Neural cell (in vitro differentiated cells): Measurements from ENCODE around the gene RYR2. TPM values are rescaled to one million over a fixed set of nuclear protein-coding genes. Genes with fewer than 3 reads are reported as not detected.

ENCODE experiments used
- H2AFZ ChIP-seq: fragments of 200-600, 300-800 bp; sonication (generic), shearing (Covaris generic); 2 replicates; pipeline ENCODE4 v1.6.0; 2014; ENCODE audit warnings: low read depth, mild to moderate bottlenecking, antibody characterized with exemption, low read length, moderate library complexity
- H3F3A ChIP-seq: fragments of 200-600 bp; shearing (Covaris generic); 2 replicates; pipeline ENCODE4 v1.6.1; 2016; ENCODE audit warnings: mild to moderate bottlenecking, moderate library complexity, mixed read lengths, antibody characterized with exemption, low read length; ENCODE audit not compliant: insufficient read depth, poor library complexity, severe bottlenecking
- H3K27ac ChIP-seq: fragments of 200-600, 300-800 bp; sonication (generic), shearing (Covaris generic); 2 replicates; pipeline ENCODE4 v1.5.1; 2014; ENCODE audit warnings: mild to moderate bottlenecking, low read length, moderate library complexity
- H3K27me3 ChIP-seq: fragments of 300-800, 200-600 bp; sonication (generic), shearing (Covaris generic); 2 replicates; pipeline ENCODE4 v1.6.0; 2014; ENCODE audit warnings: mild to moderate bottlenecking, low read depth, low read length, moderate library complexity; ENCODE audit not compliant: insufficient read depth
- H3K36me3 ChIP-seq: fragments of 300-800, 200-600 bp; sonication (generic), shearing (Covaris generic); 2 replicates; pipeline ENCODE4 v1.5.1; 2014; ENCODE audit warnings: mild to moderate bottlenecking, antibody characterized with exemption, low read length, moderate library complexity; ENCODE audit not compliant: insufficient read depth
- H3K4me2 ChIP-seq: fragments of 300-800, 200-600 bp; sonication (generic), shearing (Covaris generic); 2 replicates; pipeline ENCODE4 v1.6.0; 2014; ENCODE audit warnings: mild to moderate bottlenecking, low read length
- H3K4me3 ChIP-seq: fragments of 300-800, 200-600 bp; sonication (generic), shearing (Covaris generic); 2 replicates; pipeline ENCODE4 v1.5.1; 2014; ENCODE audit warnings: mild to moderate bottlenecking, low read length, moderate library complexity
- H3K79me2 ChIP-seq: fragments of 200-600 bp; shearing (Covaris generic); replicated peaks from 2 replicates; pipeline ENCODE4 v1.6.0; 2014; ENCODE audit warnings: mild to moderate bottlenecking, low read length, moderate library complexity; ENCODE audit not compliant: insufficient read depth
- H3K9ac ChIP-seq: fragments of 300-800, 200-600 bp; sonication (generic), shearing (Covaris generic); 2 replicates; pipeline ENCODE4 v1.6.1; 2016; ENCODE audit warnings: mild to moderate bottlenecking, low read length, mixed read lengths
- H3K9me2 ChIP-seq: fragments of 200-600 bp; shearing (Covaris generic); 2 replicates; pipeline ENCODE4 v1.6.1; 2016; ENCODE audit warnings: mild to moderate bottlenecking, low read length, mixed read lengths; ENCODE audit not compliant: insufficient read depth
- H3K9me3 ChIP-seq: fragments of 200-600, 300-800 bp; sonication (generic), shearing (Covaris generic); 2 replicates; pipeline ENCODE4 v1.6.1; 2016; ENCODE audit warnings: mild to moderate bottlenecking, mixed run types, low read length, moderate library complexity, mixed read lengths
- H4K20me1 ChIP-seq: fragments of 200-600 bp; shearing (Covaris generic); 2 replicates; pipeline ENCODE4 v1.6.1; 2016; ENCODE audit warnings: mild to moderate bottlenecking, mixed run types; ENCODE audit not compliant: insufficient read depth
- EP300 ChIP-seq: fragments of 450-650 bp; conservative IDR thresholded peaks from 2 replicates; pipeline ENCODE4 v1.6.1; 2014; ENCODE audit warnings: antibody characterized with exemption, mild to moderate bottlenecking, moderate library complexity; ENCODE audit not compliant: poor library complexity, severe bottlenecking
- EZH2 ChIP-seq: fragments of 200-600, 300-800 bp; shearing (Covaris generic), sonication (generic); IDR thresholded peaks from 2 replicates; pipeline ENCODE4 v1.6.1; 2014; ENCODE audit warnings: antibody characterized with exemption, low read length, borderline replicate concordance, mild to moderate bottlenecking; ENCODE audit not compliant: insufficient read depth, poor library complexity, severe bottlenecking
- MXI1 ChIP-seq: fragments of 450-650 bp; conservative IDR thresholded peaks from 2 replicates; pipeline ENCODE4 v1.6.1; 2014; ENCODE audit warnings: antibody characterized with exemption, mild to moderate bottlenecking; ENCODE audit not compliant: poor library complexity, severe bottlenecking
- POLR2AphosphoS5 ChIP-seq: IDR thresholded peaks from 2 replicates; pipeline ENCODE4 v1.6.1; 2012
- RAD21 ChIP-seq: fragments of 450-650 bp; conservative IDR thresholded peaks from 2 replicates; pipeline ENCODE4 v1.6.1; 2014; ENCODE audit warnings: antibody characterized with exemption, mild to moderate bottlenecking, moderate library complexity
- SMC3 ChIP-seq: fragments of 450-650 bp; conservative IDR thresholded peaks from 2 replicates; pipeline ENCODE4 v1.6.1; 2014; ENCODE audit warnings: antibody characterized with exemption, mild to moderate bottlenecking, moderate library complexity; ENCODE audit not compliant: poor library complexity
- TAF1 ChIP-seq: IDR thresholded peaks from 2 replicates; pipeline ENCODE4 v1.6.1; 2012; ENCODE audit warnings: low read depth
- polyA plus RNA-seq: library from polyadenylated mRNA; depleted of rRNA; stranded (reverse); fragments of >200 nt; gene quantifications from 2 replicates; pipeline ENCODE4 v1.2.3, GENCODE V29; 2014
- TF ChIP-seq, protein P1 (sequence below): fragments of 450-650 bp; IDR thresholded peaks from 2 replicates; pipeline ENCODE4 v1.5.1; 2014; ENCODE audit warnings: antibody characterized with exemption, mild to moderate bottlenecking, moderate library complexity; ENCODE audit not compliant: poor library complexity, severe bottlenecking
- TF ChIP-seq, protein P2 (sequence below): IDR thresholded peaks from 2 replicates; pipeline ENCODE4 v1.6.1; 2012; ENCODE audit warnings: borderline replicate concordance

The RYR2 gene
- polyA plus RNA-seq, 1 donor from 2014 or later = 3.8 TPM

DNA sequence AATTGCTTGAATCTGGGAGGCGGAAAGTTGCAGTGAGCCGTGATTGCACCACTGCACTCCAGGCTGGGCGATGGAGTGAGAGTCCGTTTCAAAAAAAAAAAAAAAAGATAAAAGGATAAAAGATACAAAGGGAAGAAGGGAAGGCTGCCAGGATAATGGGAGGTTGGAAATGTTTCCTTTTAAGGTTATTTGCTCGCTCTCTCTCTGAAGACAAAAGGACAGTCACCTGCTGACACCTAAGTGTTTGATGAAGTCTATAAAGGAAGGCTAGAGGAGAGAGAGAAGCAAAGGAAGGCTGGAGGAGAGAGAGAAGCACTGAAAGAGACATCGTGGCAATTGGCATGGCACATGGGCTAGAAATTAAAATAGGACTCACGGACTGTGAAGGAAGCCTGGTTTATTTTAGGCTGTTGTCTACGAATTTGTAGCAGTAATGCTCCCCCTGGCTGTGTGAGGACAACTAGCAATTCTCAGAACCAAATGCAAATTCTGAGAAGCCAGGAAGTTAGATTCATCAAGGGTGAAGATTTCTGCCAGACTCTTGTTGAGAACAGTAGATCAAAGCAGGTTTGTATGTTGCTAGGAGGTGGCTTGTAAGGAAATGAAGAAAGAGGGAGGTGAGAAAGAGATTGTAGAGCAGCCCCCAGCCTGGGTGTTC, 694.5 kb downstream of the RYR2 start:
- H3K4me2 ChIP-seq = no peak overlapping the region
- no peaks in the 10 kb centered on the region for H3K27me3 ChIP-seq
- no peak overlapping the region for H3K9ac ChIP-seq
- no peak for TF ChIP-seq POLR2AphosphoS5
- no peak for TF ChIP-seq EP300
- TF ChIP-seq MXI1 = no peak
- TF ChIP-seq, protein P1, sequence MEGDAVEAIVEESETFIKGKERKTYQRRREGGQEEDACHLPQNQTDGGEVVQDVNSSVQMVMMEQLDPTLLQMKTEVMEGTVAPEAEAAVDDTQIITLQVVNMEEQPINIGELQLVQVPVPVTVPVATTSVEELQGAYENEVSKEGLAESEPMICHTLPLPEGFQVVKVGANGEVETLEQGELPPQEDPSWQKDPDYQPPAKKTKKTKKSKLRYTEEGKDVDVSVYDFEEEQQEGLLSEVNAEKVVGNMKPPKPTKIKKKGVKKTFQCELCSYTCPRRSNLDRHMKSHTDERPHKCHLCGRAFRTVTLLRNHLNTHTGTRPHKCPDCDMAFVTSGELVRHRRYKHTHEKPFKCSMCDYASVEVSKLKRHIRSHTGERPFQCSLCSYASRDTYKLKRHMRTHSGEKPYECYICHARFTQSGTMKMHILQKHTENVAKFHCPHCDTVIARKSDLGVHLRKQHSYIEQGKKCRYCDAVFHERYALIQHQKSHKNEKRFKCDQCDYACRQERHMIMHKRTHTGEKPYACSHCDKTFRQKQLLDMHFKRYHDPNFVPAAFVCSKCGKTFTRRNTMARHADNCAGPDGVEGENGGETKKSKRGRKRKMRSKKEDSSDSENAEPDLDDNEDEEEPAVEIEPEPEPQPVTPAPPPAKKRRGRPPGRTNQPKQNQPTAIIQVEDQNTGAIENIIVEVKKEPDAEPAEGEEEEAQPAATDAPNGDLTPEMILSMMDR = no peak
- no peaks in the 10 kb centered on the region for H3K9me2 ChIP-seq
- H3K36me3 ChIP-seq = no peaks in the 10 kb centered on the region
- H3K79me2 ChIP-seq = no peaks in the 10 kb centered on the region
- H3K27ac ChIP-seq = no peak overlapping the region
- no peak overlapping the region for H3K4me3 ChIP-seq
- no peaks in the 10 kb centered on the region for H3K9me3 ChIP-seq
- H3F3A ChIP-seq = no peaks in the 10 kb centered on the region
- H2AFZ ChIP-seq = no peak overlapping the region
- H4K20me1 ChIP-seq = no peaks in the 10 kb centered on the region

DNA sequence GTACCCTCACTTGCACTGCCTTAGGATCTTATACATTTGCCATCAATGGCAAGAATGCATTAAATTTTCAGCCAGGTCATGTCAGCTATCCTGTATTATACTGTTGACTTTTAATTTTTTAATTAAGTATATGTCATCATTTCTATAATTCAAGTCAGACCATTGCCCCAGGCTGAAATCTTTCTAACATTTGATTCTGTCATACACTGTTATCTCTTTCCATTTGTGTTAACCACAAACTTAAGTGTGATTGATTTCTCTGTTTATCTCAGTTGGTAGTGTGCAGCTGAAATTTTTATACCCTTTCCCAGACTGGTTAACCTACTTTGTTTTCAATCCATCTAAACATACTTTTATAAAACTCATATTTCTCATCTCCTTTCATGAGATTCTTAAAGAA, 695.5 kb downstream of the RYR2 start:
- Histone ChIP-seq H4K20me1 (no peaks in the 10 kb centered on the region), H3K79me2 (no peaks in the 10 kb centered on the region), H3K4me2 (no peak overlapping the region), H3F3A (no peaks in the 10 kb centered on the region), H3K27me3 (no peaks in the 10 kb centered on the region), H3K9me3 (no peaks in the 10 kb centered on the region), H3K4me3 (no peak overlapping the region), H3K9me2 (no peaks in the 10 kb centered on the region), H3K27ac (no peak overlapping the region), H3K9ac (no peak overlapping the region), H3K36me3 (no peaks in the 10 kb centered on the region), H2AFZ (no peak overlapping the region)
- no peak for TF ChIP-seq EZH2
- TF ChIP-seq POLR2AphosphoS5 = no peak
- no peak for TF ChIP-seq MXI1
- no peak for TF ChIP-seq TAF1
- no peak for TF ChIP-seq SMC3
- TF ChIP-seq RAD21 = no peak
- TF ChIP-seq, protein P2, sequence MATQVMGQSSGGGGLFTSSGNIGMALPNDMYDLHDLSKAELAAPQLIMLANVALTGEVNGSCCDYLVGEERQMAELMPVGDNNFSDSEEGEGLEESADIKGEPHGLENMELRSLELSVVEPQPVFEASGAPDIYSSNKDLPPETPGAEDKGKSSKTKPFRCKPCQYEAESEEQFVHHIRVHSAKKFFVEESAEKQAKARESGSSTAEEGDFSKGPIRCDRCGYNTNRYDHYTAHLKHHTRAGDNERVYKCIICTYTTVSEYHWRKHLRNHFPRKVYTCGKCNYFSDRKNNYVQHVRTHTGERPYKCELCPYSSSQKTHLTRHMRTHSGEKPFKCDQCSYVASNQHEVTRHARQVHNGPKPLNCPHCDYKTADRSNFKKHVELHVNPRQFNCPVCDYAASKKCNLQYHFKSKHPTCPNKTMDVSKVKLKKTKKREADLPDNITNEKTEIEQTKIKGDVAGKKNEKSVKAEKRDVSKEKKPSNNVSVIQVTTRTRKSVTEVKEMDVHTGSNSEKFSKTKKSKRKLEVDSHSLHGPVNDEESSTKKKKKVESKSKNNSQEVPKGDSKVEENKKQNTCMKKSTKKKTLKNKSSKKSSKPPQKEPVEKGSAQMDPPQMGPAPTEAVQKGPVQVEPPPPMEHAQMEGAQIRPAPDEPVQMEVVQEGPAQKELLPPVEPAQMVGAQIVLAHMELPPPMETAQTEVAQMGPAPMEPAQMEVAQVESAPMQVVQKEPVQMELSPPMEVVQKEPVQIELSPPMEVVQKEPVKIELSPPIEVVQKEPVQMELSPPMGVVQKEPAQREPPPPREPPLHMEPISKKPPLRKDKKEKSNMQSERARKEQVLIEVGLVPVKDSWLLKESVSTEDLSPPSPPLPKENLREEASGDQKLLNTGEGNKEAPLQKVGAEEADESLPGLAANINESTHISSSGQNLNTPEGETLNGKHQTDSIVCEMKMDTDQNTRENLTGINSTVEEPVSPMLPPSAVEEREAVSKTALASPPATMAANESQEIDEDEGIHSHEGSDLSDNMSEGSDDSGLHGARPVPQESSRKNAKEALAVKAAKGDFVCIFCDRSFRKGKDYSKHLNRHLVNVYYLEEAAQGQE = no peak
- TF ChIP-seq, protein P1 = no peak
- no peak for TF ChIP-seq EP300
